GM18526 (cell line): ENCODE results near the gene SIL1.

ENCODE experiments used
- POLR2A ChIP-seq: IDR thresholded peaks from 3 replicates; pipeline ENCODE4 v1.6.1; 2011; ENCODE audit not compliant: insufficient read length; ENCODE audit errors: extremely low read depth

The SIL1 gene

GRCh38 chr5:139075066-139076050 lies 122.8 kb downstream of the SIL1 start:
- TF ChIP-seq POLR2A, result no peak

- TF ChIP-seq POLR2A, result no peak
Observed at GRCh38 chr5:139068494-139069151, 129.5 kb downstream of the SIL1 start.

GRCh38 chr5:139068060-139068459 lies 130.1 kb downstream of the SIL1 start:
- no peak for TF ChIP-seq POLR2A

- TF ChIP-seq POLR2A, result no peak
Observed at GRCh38 chr5:139065306-139065705, 132.9 kb downstream of the SIL1 start.

GRCh38 chr5:139064613-139065012 lies 133.6 kb downstream of the SIL1 start:
- no peak for TF ChIP-seq POLR2A

GRCh38 chr5:139063664-139064054 lies 134.5 kb downstream of the SIL1 start:
- no peak for TF ChIP-seq POLR2A

- no peak for TF ChIP-seq POLR2A
Observed at GRCh38 chr5:139062910-139063663, 135.1 kb downstream of the SIL1 start.

- no peak for TF ChIP-seq POLR2A
Observed at GRCh38 chr5:139061856-139062255, 136.3 kb downstream of the SIL1 start.

- no peak for TF ChIP-seq POLR2A
Observed at GRCh38 chr5:139061274-139061673, 136.9 kb downstream of the SIL1 start.

GRCh38 chr5:139058121-139058520 lies 140.0 kb downstream of the SIL1 start:
- TF ChIP-seq POLR2A, result no peak

- TF ChIP-seq POLR2A, result no peak
Observed at GRCh38 chr5:139052975-139053374, 145.2 kb downstream of the SIL1 start.

GRCh38 chr5:139051392-139051791 lies 146.8 kb downstream of the SIL1 start:
- TF ChIP-seq POLR2A, result no peak

GRCh38 chr5:139050432-139050831 lies 147.7 kb downstream of the SIL1 start:
- no peak for TF ChIP-seq POLR2A

GRCh38 chr5:139049780-139050179 lies 148.4 kb downstream of the SIL1 start:
- no peak for TF ChIP-seq POLR2A

- TF ChIP-seq POLR2A, result no peak
Observed at GRCh38 chr5:139046551-139046950, 151.6 kb downstream of the SIL1 start.
